Activated T-cell treated with anti-CD3 and anti-CD28 coated beads, Interleukin-2, amount 50 U/mL, for 72 hours (primary cell): ENCODE data around the gene CA10. TPM values are rescaled to one million over a fixed set of nuclear protein-coding genes. Genes with fewer than 3 reads are reported as not detected.

Experiments
- ATAC-seq, 2 donors: fragments of 150-1000 bp; cut with Tn5 transposase; replicated peaks in 1 of 2; 2 replicates each; pipeline ENCODE4 v1.10.0; 2021; ENCODE audit warnings: moderate library complexity in 2 of 2, mild to moderate bottlenecking in 1 of 2
- DNase-seq, 2 donors: peaks; one replicate each; pipeline ENCODE4 v3.0.0; 2021 to 2022; ENCODE audit warnings: mixed read lengths in 1 of 2
- H3K27ac Mint-ChIP-seq: one replicate; pipeline ENCODE4 v1.8.0; 2022; ENCODE audit warnings: mild to moderate bottlenecking, moderate library complexity, mixed read lengths
- H3K27me3 Mint-ChIP-seq: one replicate; pipeline ENCODE4 v1.8.0; 2022; ENCODE audit warnings: low read depth, mixed read lengths
- H3K36me3 Mint-ChIP-seq, 2 donors: one replicate each; pipeline ENCODE4 v1.8.0; 2022; ENCODE audit warnings: mixed read lengths in 2 of 2, mild to moderate bottlenecking in 1 of 2; ENCODE audit not compliant: insufficient read depth in 2 of 2
- H3K4me1 Mint-ChIP-seq: one replicate; pipeline ENCODE4 v1.8.0; 2022; ENCODE audit warnings: low read depth, mixed read lengths
- H3K4me3 Mint-ChIP-seq, 2 donors: one replicate each; pipeline ENCODE4 v1.8.0; 2022; ENCODE audit warnings: mild to moderate bottlenecking in 2 of 2, mixed read lengths in 2 of 2, moderate library complexity in 2 of 2
- H3K9me3 Mint-ChIP-seq, 2 donors: one replicate each; pipeline ENCODE4 v1.8.0; 2022; ENCODE audit warnings: mixed read lengths in 2 of 2
- total RNA-seq, 2 donors: library from RNA; stranded (reverse); gene quantifications; one replicate each; pipeline ENCODE4 v1.2.3, GENCODE V29; 2022

The CA10 gene
- total RNA-seq, 2 donors from 2014 or later, result not detected

- no peak overlapping the region for H3K27ac Mint-ChIP-seq
- ATAC-seq, result peak in 1 of 2 donors; percentile 28
- no peak for DNase-seq
- H3K27me3 Mint-ChIP-seq, result peaks cover 52% of the 10 kb centered on the region
- H3K9me3 Mint-ChIP-seq, result no peaks in the 10 kb centered on the region
- H3K4me3 Mint-ChIP-seq, result no peak overlapping the region
- H3K4me1 Mint-ChIP-seq, result no peaks in the 10 kb centered on the region
- peaks cover 0 to 9% of the 10 kb centered on the region in 2 donors for H3K36me3 Mint-ChIP-seq
Observed at GRCh38 chr17:52156576-52157570, 1.6 kb downstream of the CA10 start.

- no peak for ATAC-seq
- H3K36me3 Mint-ChIP-seq, result peaks cover 0 to 9% of the 10 kb centered on the region in 2 donors
Observed at GRCh38 chr17:52155301-52155700, 3.2 kb downstream of the CA10 start.

GRCh38 chr17:52154466-52154865, 4.0 kb downstream of the CA10 start:
- DNase-seq, result no peak
- H3K9me3 Mint-ChIP-seq, result peaks cover 0 to 3% of the 10 kb centered on the region in 2 donors
- peaks cover 0 to 6% of the 10 kb centered on the region in 2 donors for H3K36me3 Mint-ChIP-seq

More at GRCh38 chr17:52155301-52155700, 3.2 kb downstream of the CA10 start:
- H3K9me3 Mint-ChIP-seq, result no peaks in the 10 kb centered on the region
- DNase-seq, result no peak
- H3K27ac Mint-ChIP-seq, result no peak overlapping the region
- H3K27me3 Mint-ChIP-seq, result peaks cover 39% of the 10 kb centered on the region
- no peaks in the 10 kb centered on the region for H3K4me1 Mint-ChIP-seq
- no peak overlapping the region for H3K4me3 Mint-ChIP-seq

GRCh38 chr17:52150935-52151334, 7.6 kb downstream of the CA10 start:
- H3K4me1 Mint-ChIP-seq, result peaks cover 13% of the 10 kb centered on the region
- ATAC-seq (no peak), DNase-seq (no peak)
- H3K27ac Mint-ChIP-seq, result no peak overlapping the region
- no peak overlapping the region for H3K4me3 Mint-ChIP-seq
- H3K9me3 Mint-ChIP-seq, result peaks cover 0 to 3% of the 10 kb centered on the region in 2 donors
- peaks cover 10% of the 10 kb centered on the region for H3K27me3 Mint-ChIP-seq
- H3K36me3 Mint-ChIP-seq, result no peaks in the 10 kb centered on the region

More at GRCh38 chr17:52154466-52154865, 4.0 kb downstream of the CA10 start:
- ATAC-seq, result no peak
- Mint-ChIP-seq H3K27me3 (peaks cover 31% of the 10 kb centered on the region), H3K4me3 (no peak overlapping the region), H3K27ac (no peak overlapping the region), H3K4me1 (no peaks in the 10 kb centered on the region)

GRCh38 chr17:52149626-52150025, 8.9 kb downstream of the CA10 start:
- DNase-seq (no peak), ATAC-seq (no peak)
- peaks cover 12% of the 10 kb centered on the region for H3K27me3 Mint-ChIP-seq
- no peak overlapping the region for H3K4me3 Mint-ChIP-seq
- no peaks in the 10 kb centered on the region for H3K36me3 Mint-ChIP-seq
- no peak overlapping the region for H3K27ac Mint-ChIP-seq
- peaks cover 13% of the 10 kb centered on the region for H3K4me1 Mint-ChIP-seq
- peaks cover 0 to 3% of the 10 kb centered on the region in 2 donors for H3K9me3 Mint-ChIP-seq

GRCh38 chr17:52148969-52149351, 9.6 kb downstream of the CA10 start:
- ATAC-seq (no peak), DNase-seq (no peak)
- Mint-ChIP-seq H3K4me3 (peak overlapping the region in 1 of 2 donors; percentile 49), H3K27ac (no peak overlapping the region), H3K9me3 (peaks cover 0 to 3% of the 10 kb centered on the region in 2 donors), H3K4me1 (peaks cover 13% of the 10 kb centered on the region), H3K27me3 (peaks cover 7% of the 10 kb centered on the region), H3K36me3 (no peaks in the 10 kb centered on the region)

- Mint-ChIP-seq H3K27me3 (peaks cover 7% of the 10 kb centered on the region), H3K36me3 (no peaks in the 10 kb centered on the region), H3K9me3 (peaks cover 0 to 3% of the 10 kb centered on the region in 2 donors), H3K27ac (peak overlapping the region; percentile 98), H3K4me1 (peaks cover 13% of the 10 kb centered on the region), H3K4me3 (peak overlapping the region in 1 of 2 donors; percentile 65)
- ATAC-seq, result peak; percentile 56 to 57
- DNase-seq, result no peak
Observed at GRCh38 chr17:52148288-52148968, 10.1 kb downstream of the CA10 start.

- peaks cover 13% of the 10 kb centered on the region for H3K4me1 Mint-ChIP-seq
- DNase-seq (peak in 1 of 2 donors; percentile 10), ATAC-seq (peak; percentile 81 to 85)
- no peaks in the 10 kb centered on the region for H3K36me3 Mint-ChIP-seq
- peak overlapping the region; percentile 98 for H3K27ac Mint-ChIP-seq
- H3K27me3 Mint-ChIP-seq, result peaks cover 7% of the 10 kb centered on the region
- peaks cover 0 to 3% of the 10 kb centered on the region in 2 donors for H3K9me3 Mint-ChIP-seq
- H3K4me3 Mint-ChIP-seq, result peak overlapping the region in 1 of 2 donors; percentile 65
Observed at GRCh38 chr17:52147872-52148271, 10.6 kb downstream of the CA10 start.

GRCh38 chr17:52147431-52147830, 11.1 kb downstream of the CA10 start:
- ATAC-seq (peak; percentile 90 to 94), DNase-seq (no peak)
- H3K4me1 Mint-ChIP-seq, result peaks cover 13% of the 10 kb centered on the region
- H3K9me3 Mint-ChIP-seq, result peaks cover 0 to 3% of the 10 kb centered on the region in 2 donors
- peak overlapping the region in 1 of 2 donors; percentile 65 for H3K4me3 Mint-ChIP-seq
- H3K27ac Mint-ChIP-seq, result peak overlapping the region; percentile 98
- peaks cover 7% of the 10 kb centered on the region for H3K27me3 Mint-ChIP-seq
- H3K36me3 Mint-ChIP-seq, result no peaks in the 10 kb centered on the region

GRCh38 chr17:52145476-52145875, 13.0 kb downstream of the CA10 start:
- Mint-ChIP-seq H3K4me3 (no peak overlapping the region), H3K4me1 (peaks cover 13% of the 10 kb centered on the region), H3K27ac (no peak overlapping the region), H3K9me3 (peaks cover 0 to 3% of the 10 kb centered on the region in 2 donors), H3K36me3 (no peaks in the 10 kb centered on the region), H3K27me3 (peaks cover 7% of the 10 kb centered on the region)
- DNase-seq, result no peak
- no peak for ATAC-seq

- DNase-seq, result no peak
- Mint-ChIP-seq H3K36me3 (no peaks in the 10 kb centered on the region), H3K27me3 (peaks cover 7% of the 10 kb centered on the region), H3K4me1 (peaks cover 11% of the 10 kb centered on the region), H3K9me3 (no peaks in the 10 kb centered on the region), H3K4me3 (no peak overlapping the region), H3K27ac (no peak overlapping the region)
- ATAC-seq, result no peak
Observed at GRCh38 chr17:52143542-52143941, 15.0 kb downstream of the CA10 start.

- no peak for DNase-seq
- no peak overlapping the region for H3K27ac Mint-ChIP-seq
- H3K4me3 Mint-ChIP-seq, result no peak overlapping the region
- H3K27me3 Mint-ChIP-seq, result peaks cover 7% of the 10 kb centered on the region
- no peaks in the 10 kb centered on the region for H3K36me3 Mint-ChIP-seq
- H3K4me1 Mint-ChIP-seq, result no peaks in the 10 kb centered on the region
- ATAC-seq, result no peak
- no peaks in the 10 kb centered on the region for H3K9me3 Mint-ChIP-seq
Observed at GRCh38 chr17:52140601-52141000, 17.9 kb downstream of the CA10 start.

- no peaks in the 10 kb centered on the region for H3K4me1 Mint-ChIP-seq
- H3K27me3 Mint-ChIP-seq, result no peaks in the 10 kb centered on the region
- no peak overlapping the region for H3K27ac Mint-ChIP-seq
- H3K4me3 Mint-ChIP-seq, result no peak overlapping the region
- ATAC-seq (no peak), DNase-seq (no peak)
- no peaks in the 10 kb centered on the region for H3K36me3 Mint-ChIP-seq
- H3K9me3 Mint-ChIP-seq, result no peaks in the 10 kb centered on the region
Observed at GRCh38 chr17:52138752-52139151, 19.8 kb downstream of the CA10 start.
